ENCODE measurements around the gene BOC. TPM values are rescaled to one million over a fixed set of nuclear protein-coding genes. Genes with fewer than 3 reads are reported as not detected.
A peak's percentile ranks its signal among the peaks of the same experiment; 100 is the strongest.

BOC gene
- total and polyA plus RNA-seq, 10 donors, result 1.5 to 21.9 (median 13.5) TPM

DNA sequence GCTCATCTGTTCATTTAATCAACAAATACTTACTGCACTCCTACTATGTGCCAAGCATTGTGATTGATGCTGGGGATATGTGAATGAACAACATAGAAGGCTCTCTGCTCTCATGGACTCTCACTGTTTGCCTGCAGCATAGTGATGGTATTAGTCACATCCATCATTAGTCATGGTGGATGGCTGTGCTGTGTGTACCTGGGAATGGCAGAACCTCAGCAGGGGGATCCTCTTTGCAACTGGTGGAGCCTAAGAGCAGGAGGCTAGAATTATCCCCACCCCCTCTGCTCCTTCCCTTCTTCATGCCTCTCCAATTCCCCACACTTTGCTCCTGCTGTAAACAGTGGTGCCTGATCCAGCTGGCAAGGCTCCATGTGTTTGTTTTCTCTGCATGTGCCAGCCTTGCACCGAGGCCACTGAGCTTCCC lies 20.5 kb downstream of the BOC start:
- H3K9me3 ChIP-seq, result no peaks in the 10 kb centered on the region
- no peak overlapping the region for H3K27ac ChIP-seq
- peaks cover 0 to 5% (median 0%) of the 10 kb centered on the region in 6 donors for H3K4me1 ChIP-seq
- DNase-seq, result no peak
- H3K36me3 ChIP-seq, result no peaks in the 10 kb centered on the region
- H3K27me3 ChIP-seq (replicated peaks in 1 of 7), result no peaks in the 10 kb centered on the region
- H3K4me3 ChIP-seq, result no peak overlapping the region
- TF ChIP-seq, protein P1, sequence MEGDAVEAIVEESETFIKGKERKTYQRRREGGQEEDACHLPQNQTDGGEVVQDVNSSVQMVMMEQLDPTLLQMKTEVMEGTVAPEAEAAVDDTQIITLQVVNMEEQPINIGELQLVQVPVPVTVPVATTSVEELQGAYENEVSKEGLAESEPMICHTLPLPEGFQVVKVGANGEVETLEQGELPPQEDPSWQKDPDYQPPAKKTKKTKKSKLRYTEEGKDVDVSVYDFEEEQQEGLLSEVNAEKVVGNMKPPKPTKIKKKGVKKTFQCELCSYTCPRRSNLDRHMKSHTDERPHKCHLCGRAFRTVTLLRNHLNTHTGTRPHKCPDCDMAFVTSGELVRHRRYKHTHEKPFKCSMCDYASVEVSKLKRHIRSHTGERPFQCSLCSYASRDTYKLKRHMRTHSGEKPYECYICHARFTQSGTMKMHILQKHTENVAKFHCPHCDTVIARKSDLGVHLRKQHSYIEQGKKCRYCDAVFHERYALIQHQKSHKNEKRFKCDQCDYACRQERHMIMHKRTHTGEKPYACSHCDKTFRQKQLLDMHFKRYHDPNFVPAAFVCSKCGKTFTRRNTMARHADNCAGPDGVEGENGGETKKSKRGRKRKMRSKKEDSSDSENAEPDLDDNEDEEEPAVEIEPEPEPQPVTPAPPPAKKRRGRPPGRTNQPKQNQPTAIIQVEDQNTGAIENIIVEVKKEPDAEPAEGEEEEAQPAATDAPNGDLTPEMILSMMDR (IDR thresholded peaks at IDR 0.05 in 8 of 11, conservative IDR thresholded peaks at IDR 0.05 in 3 of 11), result no peak
- TF ChIP-seq POLR2AphosphoS5 (IDR thresholded peaks at IDR 0.05), result no peak
- TF ChIP-seq POLR2A (IDR thresholded peaks at IDR 0.05), result no peak
- intact Hi-C loops (cut with DNase I; ENCODE audit: low total_unique reads), result no loop called here
- WGBS, 5 donors, result 40 to 67% (median 47%) methylated on average over 1 of the region's 1 CpG

DNA sequence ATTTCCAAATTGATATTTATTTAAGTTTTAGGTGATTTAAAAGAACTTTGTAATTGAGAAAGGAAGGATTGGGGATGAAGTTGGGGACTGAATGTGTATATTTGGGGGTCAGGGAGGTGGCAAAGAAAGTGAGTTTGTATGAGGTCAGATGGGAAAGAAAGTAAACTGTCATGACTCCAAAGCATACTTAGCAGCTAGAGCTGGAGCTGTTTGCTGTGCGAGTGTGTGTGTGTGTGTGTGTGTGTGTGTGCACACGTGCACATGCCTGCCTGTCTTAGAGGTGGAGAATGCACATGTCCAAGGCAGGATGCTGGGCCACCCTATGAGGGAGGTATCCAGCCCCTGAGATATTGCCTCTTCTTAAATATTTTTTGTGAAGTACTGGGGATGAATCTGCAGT lies 21.0 kb downstream of the BOC start:
- H3K4me3 ChIP-seq, result no peak overlapping the region
- no peaks in the 10 kb centered on the region for H3K9me3 ChIP-seq
- DNase-seq, result no peak
- H3K36me3 ChIP-seq, result no peaks in the 10 kb centered on the region
- 67 to 88% (median 83%) methylated on average over 2 of the region's 2 CpGs for WGBS, 5 donors
- H3K27me3 ChIP-seq (replicated peaks in 1 of 7), result no peaks in the 10 kb centered on the region
- intact Hi-C loops (cut with DNase I; ENCODE audit: low total_unique reads), result no loop called here
- peaks cover 0 to 5% (median 0%) of the 10 kb centered on the region in 6 donors for H3K4me1 ChIP-seq
- H3K27ac ChIP-seq, result no peak overlapping the region
- no peak for TF ChIP-seq POLR2AphosphoS5 (IDR thresholded peaks at IDR 0.05)
- TF ChIP-seq, protein P1 (IDR thresholded peaks at IDR 0.05 in 8 of 11, conservative IDR thresholded peaks at IDR 0.05 in 3 of 11), result no peak

DNA sequence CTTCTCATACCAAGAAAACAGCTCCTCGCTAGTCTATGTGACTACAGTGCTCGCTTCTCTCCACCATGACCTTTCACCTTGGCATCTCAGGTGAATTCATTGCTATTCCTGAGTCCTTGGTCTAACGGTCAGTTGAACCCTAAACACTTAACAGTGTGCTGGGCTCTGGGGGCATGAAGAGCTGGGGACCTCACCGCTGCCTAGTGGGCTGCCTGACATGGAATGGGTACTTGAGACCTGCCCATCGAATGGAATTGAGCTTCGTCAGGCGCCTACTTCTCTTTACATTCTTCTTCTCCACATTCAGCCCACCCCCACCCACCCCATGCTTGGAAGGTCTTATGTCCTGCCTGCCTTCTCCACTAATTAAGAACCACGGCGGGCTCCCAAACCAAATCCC lies 22.1 kb downstream of the BOC start:
- Histone ChIP-seq H3K27ac (no peak overlapping the region), H3K36me3 (no peaks in the 10 kb centered on the region), H3K27me3 (replicated peaks in 1 of 7) (no peaks in the 10 kb centered on the region), H3K4me3 (no peak overlapping the region), H3K9me3 (no peaks in the 10 kb centered on the region), H3K4me1 (peaks cover 0 to 5% (median 0%) of the 10 kb centered on the region in 6 donors)
- TF ChIP-seq, protein P1 (IDR thresholded peaks at IDR 0.05 in 8 of 11, conservative IDR thresholded peaks at IDR 0.05 in 3 of 11), result no peak
- no peak for TF ChIP-seq POLR2AphosphoS5 (IDR thresholded peaks at IDR 0.05)
- TF ChIP-seq POLR2A (IDR thresholded peaks at IDR 0.05), result no peak
- 89 to 93% (median 92%) methylated on average over 9 of the region's 9 CpGs for WGBS, 5 donors
- intact Hi-C loops (cut with DNase I; ENCODE audit: low total_unique reads), result no loop called here
- DNase-seq, result peak; percentile 51

GRCh38 chr3:113234028-113234427 lies 22.7 kb downstream of the BOC start:
- intact Hi-C loops (cut with DNase I; ENCODE audit: low total_unique reads), result no loop called here
- no peak for DNase-seq
- Histone ChIP-seq H3K36me3 (no peaks in the 10 kb centered on the region), H3K4me1 (peaks cover 0 to 5% (median 0%) of the 10 kb centered on the region in 6 donors), H3K27me3 (replicated peaks in 1 of 7) (no peaks in the 10 kb centered on the region), H3K4me3 (no peak overlapping the region), H3K27ac (no peak overlapping the region), H3K9me3 (no peaks in the 10 kb centered on the region)
- WGBS, 5 donors, result 82 to 90% (median 88%) methylated on average over 3 of the region's 3 CpGs
- TF ChIP-seq POLR2A (IDR thresholded peaks at IDR 0.05), result no peak
- no peak for TF ChIP-seq POLR2AphosphoS5 (IDR thresholded peaks at IDR 0.05)
- TF ChIP-seq, protein P1 (IDR thresholded peaks at IDR 0.05 in 8 of 11, conservative IDR thresholded peaks at IDR 0.05 in 3 of 11), result no peak
